SK-N-SH (cell line): ENCODE results near the gene TOPAZ1.

ENCODE experiments used
- EP300 ChIP-seq, 2 experiments: IDR thresholded peaks; 2 replicates each; pipeline versions ENCODE4 v1.4.0 to v1.6.1; 2012; ENCODE audit warnings: borderline replicate concordance in 1 of 2, low read depth in 1 of 2, low read length in 1 of 2
- EZH2phosphoT487 ChIP-seq: fragments of 200-600 bp; sonication (generic); IDR thresholded peaks from 2 replicates; pipeline ENCODE4 v1.6.1; 2017; ENCODE audit warnings: low read depth, mixed run types, mild to moderate bottlenecking, antibody characterized with exemption, moderate library complexity, borderline replicate concordance
- FOSL2 ChIP-seq: IDR thresholded peaks from 2 replicates; pipeline ENCODE4 v1.4.0; 2012; ENCODE audit warnings: low read depth, mild to moderate bottlenecking, moderate library complexity, borderline replicate concordance
- FOXJ3 ChIP-seq: sonication (generic); formaldehyde crosslinking; IDR thresholded peaks from 2 replicates; pipeline ENCODE4 v1.5.1; 2020; ENCODE audit warnings: mild to moderate bottlenecking, missing genetic modification reagents
- GABPA ChIP-seq: IDR thresholded peaks from 2 replicates; pipeline ENCODE4 v1.4.0; 2012; ENCODE audit warnings: low read depth, mild to moderate bottlenecking
- JUND ChIP-seq: IDR thresholded peaks from 2 replicates; pipeline ENCODE4 v1.4.0; 2012
- NFIC ChIP-seq: IDR thresholded peaks from 2 replicates; pipeline ENCODE4 v1.4.0; 2012; ENCODE audit warnings: borderline replicate concordance
- SIN3A ChIP-seq: IDR thresholded peaks from 2 replicates; pipeline ENCODE4 v1.6.1; 2012; ENCODE audit warnings: low read depth, mild to moderate bottlenecking, low read length, moderate library complexity, borderline replicate concordance
- SMC3 ChIP-seq: IDR thresholded peaks from 2 replicates; pipeline ENCODE4 v1.6.1; 2012; ENCODE audit warnings: low read depth, low read length, improper control_type of control experiment
- TAF1 ChIP-seq: IDR thresholded peaks from 2 replicates; pipeline ENCODE4 v1.6.1; 2012; ENCODE audit warnings: low read depth, mild to moderate bottlenecking, low read length, moderate library complexity, borderline replicate concordance
- TF ChIP-seq, protein P1 (sequence below): fragments of 200-600 bp; sonication (generic); IDR thresholded peaks from 2 replicates; pipeline ENCODE4 v1.6.1; 2017; ENCODE audit warnings: antibody characterized with exemption, mild to moderate bottlenecking, moderate library complexity
- TF ChIP-seq, protein P2 (sequence below): IDR thresholded peaks from 2 replicates; pipeline ENCODE4 v1.4.0; 2012; ENCODE audit warnings: low read depth
- TF ChIP-seq, protein P3 (sequence below): IDR thresholded peaks from 2 replicates; pipeline ENCODE4; 2012
- TF ChIP-seq, protein P4 (sequence below): fragments of 150-350 bp; IDR thresholded peaks from 2 replicates; pipeline ENCODE4 v1.6.1; 2016; ENCODE audit warnings: mild to moderate bottlenecking, low read depth, low read length

DNA sequence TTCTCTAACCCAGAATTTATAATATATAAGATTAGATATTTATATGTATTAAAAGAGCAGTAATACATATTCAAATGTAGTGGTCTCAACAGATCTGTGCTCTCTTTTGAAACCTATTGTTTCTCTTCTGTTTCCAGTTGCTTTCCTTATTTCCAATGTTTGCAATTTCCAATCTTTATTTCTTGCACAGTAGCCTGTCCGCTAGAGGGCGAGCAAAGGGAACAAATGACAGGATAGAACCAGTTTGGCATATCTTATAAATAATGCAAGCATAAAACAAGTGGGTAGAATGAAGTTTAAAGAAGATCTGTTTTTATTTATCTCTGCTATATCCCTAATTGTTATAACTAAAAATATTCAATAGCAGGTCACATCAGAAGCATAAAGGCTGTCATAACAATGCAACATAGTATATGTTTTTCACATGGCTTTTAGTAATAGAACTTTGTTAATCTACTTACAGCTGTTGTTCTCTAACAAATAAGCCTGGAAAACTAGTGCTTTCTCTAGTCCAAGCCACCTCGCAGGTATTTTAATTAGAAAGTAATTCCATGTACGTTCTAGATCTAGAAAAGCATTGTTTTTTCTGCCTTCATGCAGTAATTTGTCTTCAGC is 81.8 kb downstream of the TOPAZ1 start:
- TF ChIP-seq, protein P1, sequence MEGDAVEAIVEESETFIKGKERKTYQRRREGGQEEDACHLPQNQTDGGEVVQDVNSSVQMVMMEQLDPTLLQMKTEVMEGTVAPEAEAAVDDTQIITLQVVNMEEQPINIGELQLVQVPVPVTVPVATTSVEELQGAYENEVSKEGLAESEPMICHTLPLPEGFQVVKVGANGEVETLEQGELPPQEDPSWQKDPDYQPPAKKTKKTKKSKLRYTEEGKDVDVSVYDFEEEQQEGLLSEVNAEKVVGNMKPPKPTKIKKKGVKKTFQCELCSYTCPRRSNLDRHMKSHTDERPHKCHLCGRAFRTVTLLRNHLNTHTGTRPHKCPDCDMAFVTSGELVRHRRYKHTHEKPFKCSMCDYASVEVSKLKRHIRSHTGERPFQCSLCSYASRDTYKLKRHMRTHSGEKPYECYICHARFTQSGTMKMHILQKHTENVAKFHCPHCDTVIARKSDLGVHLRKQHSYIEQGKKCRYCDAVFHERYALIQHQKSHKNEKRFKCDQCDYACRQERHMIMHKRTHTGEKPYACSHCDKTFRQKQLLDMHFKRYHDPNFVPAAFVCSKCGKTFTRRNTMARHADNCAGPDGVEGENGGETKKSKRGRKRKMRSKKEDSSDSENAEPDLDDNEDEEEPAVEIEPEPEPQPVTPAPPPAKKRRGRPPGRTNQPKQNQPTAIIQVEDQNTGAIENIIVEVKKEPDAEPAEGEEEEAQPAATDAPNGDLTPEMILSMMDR = peak; percentile 96
- TF ChIP-seq FOXJ3 (no peak), EP300 (IDR thresholded peaks at IDR 0.05; ENCODE audit: borderline replicate concordance in 1 of 2, low read depth in 1 of 2, low read length in 1 of 2) (no peak), EZH2phosphoT487 (no peak), SIN3A (no peak), TAF1 (no peak), GABPA (no peak), FOSL2 (no peak), NFIC (no peak), JUND (no peak), SMC3 (peak; percentile 66)
- TF ChIP-seq, protein P2, sequence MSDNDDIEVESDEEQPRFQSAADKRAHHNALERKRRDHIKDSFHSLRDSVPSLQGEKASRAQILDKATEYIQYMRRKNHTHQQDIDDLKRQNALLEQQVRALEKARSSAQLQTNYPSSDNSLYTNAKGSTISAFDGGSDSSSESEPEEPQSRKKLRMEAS = no peak
- TF ChIP-seq, protein P3, sequence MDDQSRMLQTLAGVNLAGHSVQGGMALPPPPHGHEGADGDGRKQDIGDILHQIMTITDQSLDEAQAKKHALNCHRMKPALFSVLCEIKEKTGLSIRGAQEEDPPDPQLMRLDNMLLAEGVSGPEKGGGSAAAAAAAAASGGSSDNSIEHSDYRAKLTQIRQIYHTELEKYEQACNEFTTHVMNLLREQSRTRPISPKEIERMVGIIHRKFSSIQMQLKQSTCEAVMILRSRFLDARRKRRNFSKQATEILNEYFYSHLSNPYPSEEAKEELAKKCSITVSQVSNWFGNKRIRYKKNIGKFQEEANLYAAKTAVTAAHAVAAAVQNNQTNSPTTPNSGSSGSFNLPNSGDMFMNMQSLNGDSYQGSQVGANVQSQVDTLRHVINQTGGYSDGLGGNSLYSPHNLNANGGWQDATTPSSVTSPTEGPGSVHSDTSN = no peak
- TF ChIP-seq, protein P4, sequence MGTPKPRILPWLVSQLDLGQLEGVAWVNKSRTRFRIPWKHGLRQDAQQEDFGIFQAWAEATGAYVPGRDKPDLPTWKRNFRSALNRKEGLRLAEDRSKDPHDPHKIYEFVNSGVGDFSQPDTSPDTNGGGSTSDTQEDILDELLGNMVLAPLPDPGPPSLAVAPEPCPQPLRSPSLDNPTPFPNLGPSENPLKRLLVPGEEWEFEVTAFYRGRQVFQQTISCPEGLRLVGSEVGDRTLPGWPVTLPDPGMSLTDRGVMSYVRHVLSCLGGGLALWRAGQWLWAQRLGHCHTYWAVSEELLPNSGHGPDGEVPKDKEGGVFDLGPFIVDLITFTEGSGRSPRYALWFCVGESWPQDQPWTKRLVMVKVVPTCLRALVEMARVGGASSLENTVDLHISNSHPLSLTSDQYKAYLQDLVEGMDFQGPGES = no peak
